Suprapubic skin (tissue), 3 donors: Measurements from ENCODE around the gene FSD1L.

Source experiments
- EP300 ChIP-seq: sonication (generic); formaldehyde crosslinking; IDR thresholded peaks from one replicate; pipeline ENCODE4 v1.6.1; 2017; ENCODE audit warnings: antibody characterized with exemption
- TF ChIP-seq, protein P1 (sequence below), 2 donors: fragments of 200-600 bp in 1 of 2; fragments of 450-650 bp in 1 of 2; sonication (generic) in 1 of 2; IDR thresholded peaks; one replicate each; pipeline ENCODE4 v1.5.1; 2016 to 2019; ENCODE audit warnings: antibody characterized with exemption in 2 of 2, mild to moderate bottlenecking in 1 of 2, moderate library complexity in 1 of 2

DNA sequence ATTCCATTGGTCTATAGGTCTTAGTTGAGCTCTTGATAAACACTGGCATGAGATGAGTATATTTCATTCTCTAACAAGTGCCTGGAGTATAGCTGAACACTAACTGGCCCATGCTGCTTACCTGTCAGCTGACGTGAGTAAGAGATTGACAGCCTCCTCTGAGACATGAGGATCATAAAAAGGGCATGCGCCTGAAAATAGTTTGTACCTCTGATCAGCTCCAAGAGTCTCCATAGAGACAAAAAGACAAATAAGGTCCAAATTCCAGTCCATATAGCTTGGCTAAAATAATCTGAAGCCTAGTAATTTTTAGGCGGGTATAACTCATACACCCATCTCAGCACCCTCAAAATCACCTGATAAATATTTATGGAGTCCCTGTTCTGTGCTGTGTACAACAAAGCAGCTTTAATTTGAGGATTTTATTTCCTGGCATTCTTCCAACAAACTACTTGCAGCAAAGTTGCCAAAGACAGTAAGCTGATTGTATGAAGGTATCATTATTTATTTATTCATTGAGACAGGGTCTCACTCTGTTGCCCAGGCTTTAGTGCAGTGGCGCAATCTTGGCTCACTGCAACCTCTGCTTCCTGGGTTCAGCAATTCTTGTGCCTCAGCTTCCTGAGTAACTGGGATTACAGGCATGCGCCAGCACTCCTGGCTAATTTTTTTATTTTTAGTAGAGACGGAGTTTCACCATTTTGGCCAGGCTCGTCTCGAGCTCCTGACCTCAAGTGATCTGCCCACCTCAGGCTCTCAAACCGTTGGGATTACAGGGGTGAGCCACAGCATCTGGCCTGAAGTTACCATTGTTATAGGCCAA, 16.2 kb upstream of the FSD1L start:
- TF ChIP-seq EP300 = no peak
- TF ChIP-seq, protein P1, sequence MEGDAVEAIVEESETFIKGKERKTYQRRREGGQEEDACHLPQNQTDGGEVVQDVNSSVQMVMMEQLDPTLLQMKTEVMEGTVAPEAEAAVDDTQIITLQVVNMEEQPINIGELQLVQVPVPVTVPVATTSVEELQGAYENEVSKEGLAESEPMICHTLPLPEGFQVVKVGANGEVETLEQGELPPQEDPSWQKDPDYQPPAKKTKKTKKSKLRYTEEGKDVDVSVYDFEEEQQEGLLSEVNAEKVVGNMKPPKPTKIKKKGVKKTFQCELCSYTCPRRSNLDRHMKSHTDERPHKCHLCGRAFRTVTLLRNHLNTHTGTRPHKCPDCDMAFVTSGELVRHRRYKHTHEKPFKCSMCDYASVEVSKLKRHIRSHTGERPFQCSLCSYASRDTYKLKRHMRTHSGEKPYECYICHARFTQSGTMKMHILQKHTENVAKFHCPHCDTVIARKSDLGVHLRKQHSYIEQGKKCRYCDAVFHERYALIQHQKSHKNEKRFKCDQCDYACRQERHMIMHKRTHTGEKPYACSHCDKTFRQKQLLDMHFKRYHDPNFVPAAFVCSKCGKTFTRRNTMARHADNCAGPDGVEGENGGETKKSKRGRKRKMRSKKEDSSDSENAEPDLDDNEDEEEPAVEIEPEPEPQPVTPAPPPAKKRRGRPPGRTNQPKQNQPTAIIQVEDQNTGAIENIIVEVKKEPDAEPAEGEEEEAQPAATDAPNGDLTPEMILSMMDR (IDR thresholded peaks at IDR 0.05) = no peak
